Fibroblast of skin of scalp (primary cell): ENCODE data around the gene SCN8A.

Source experiments
- DNase-seq: peaks from one replicate; pipeline ENCODE4 v3.0.0-alpha.2; 2013

The SCN8A gene

DNA sequence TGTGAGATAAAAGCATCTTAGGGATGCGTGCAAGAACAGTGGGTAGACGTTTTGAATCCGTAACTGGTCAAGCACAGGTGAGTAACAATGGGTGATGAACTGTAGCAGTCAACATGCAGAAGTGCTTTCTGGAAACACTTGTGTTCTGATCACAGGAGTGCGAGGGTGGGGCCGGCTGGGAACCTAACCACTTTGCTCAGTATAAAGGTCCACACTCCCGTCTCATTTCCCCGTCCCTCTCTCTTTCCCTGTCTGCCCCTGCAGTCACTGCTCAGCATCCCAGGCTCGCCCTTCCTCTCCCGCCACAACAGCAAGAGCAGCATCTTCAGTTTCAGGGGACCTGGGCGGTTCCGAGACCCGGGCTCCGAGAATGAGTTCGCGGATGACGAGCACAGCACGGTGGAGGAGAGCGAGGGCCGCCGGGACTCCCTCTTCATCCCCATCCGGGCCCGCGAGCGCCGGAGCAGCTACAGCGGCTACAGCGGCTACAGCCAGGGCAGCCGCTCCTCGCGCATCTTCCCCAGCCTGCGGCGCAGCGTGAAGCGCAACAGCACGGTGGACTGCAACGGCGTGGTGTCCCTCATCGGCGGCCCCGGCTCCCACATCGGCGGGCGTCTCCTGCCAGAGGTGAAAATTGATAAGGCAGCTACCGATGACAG is 130.4 kb downstream of the SCN8A start:
- DNase-seq: no peak

DNA sequence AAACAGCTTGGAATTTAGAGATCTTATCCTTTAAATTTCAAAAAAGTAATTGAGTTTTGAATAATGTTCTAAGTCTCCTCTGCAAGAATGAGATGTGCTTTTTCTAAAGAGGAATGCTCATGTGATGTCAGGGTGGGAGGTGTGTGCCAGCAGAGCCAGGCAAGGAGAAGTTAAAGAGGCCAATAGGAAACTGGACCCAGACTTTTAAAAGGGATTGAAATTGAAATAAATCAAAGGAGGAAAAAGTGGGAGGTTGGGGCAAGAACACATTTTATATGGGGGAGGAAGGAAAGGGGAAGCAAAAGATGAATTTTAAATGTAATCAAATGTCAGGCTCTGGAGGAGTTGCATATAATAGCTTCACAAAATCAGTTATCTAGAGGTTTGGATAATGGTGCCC is 131.4 kb downstream of the SCN8A start:
- DNase-seq: no peak

DNA sequence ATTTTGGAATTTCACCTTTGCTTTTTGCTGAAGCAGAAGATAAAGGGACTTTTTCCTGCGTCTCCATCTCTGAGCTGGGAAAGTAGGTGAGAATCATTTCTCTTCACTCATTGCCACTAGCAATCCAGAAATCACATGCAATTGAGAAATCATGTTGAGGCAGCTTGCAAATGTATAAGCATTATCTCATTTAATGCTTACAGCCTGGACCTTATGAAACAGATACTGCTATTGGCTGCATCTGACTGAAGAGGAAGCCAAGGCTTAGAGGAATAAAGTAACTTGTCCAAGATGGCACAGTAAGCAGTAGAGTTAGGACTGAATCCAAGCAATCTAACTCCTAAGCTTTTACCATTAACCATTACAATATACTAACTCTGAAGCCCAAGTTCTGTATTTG is 135.1 kb downstream of the SCN8A start:
- no peak for DNase-seq

DNA sequence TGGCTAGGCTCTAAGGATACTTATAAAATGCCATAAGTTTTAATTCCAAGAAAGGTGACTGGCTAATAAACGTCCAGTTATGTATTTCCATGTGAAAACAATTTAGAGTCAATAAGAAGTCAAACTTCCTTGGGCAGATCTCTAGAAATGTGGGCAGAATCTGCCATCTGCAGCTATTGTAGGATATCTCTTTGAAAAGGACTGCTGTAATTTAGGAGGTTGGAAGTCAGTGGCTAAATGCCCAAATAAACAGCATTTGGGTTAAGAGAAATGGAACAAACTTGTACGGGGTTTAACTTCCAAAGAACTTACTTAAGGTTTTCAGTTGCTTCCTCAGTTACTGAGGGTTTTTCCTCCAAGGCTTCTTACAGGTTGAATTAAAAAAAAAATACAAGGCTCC is 135.9 kb downstream of the SCN8A start:
- DNase-seq: no peak

DNA sequence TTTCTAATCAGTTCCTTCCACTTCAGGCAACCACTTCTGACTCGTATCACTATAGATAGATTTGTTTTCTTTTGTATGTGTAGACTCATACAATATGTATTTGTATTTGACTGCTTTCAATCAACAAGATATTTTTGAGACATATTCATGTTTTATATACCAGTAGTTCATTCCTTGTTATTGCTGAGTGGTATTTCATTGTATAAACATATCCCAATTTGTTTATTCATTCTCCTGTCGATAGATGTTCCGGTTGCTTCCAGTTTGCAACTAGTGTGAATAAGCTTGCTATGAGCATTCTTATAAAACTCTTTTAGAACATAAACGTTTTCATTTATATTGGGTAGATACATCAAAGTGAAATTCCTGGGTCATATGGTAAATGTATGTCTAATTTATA is 138.3 kb downstream of the SCN8A start:
- DNase-seq: no peak

DNA sequence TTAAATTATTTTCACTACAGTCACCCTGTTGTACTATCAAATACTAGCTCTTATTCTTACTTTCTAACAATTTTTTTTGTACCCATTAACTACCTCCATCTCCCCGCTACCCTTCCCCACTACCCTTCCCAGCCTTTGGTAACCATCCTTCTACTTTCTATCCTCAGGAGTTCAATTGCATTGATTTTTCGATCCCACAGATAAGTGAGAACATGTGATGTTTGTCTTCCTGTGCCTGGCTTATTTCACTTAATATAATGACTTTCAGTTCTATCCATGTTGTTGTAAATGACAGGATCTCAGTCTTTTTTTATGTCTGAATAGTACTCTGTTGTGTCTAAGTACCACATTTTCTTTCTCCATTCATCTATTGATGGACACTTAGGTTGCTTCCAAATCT is 139.7 kb downstream of the SCN8A start:
- DNase-seq: no peak

DNA sequence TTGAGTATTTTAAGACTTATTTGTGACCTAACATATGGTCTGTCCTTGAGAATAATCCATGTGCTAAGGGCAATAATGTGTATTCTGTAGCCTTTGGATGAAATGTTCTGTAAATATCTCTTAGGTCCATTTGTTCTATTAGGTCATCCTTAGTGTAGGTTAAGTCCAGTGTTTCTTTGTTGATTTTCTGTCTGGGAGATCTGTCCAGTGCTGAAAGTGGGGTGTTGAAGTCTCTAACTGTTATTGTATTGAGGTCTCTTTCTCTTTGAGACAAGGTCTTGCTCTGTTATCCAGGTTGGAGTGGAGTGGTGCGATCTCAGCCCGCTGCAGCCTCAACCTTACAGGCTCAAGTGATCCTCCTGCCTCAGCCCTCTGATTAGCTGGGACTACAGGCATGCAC is 149.5 kb downstream of the SCN8A start:
- no peak for DNase-seq

DNA sequence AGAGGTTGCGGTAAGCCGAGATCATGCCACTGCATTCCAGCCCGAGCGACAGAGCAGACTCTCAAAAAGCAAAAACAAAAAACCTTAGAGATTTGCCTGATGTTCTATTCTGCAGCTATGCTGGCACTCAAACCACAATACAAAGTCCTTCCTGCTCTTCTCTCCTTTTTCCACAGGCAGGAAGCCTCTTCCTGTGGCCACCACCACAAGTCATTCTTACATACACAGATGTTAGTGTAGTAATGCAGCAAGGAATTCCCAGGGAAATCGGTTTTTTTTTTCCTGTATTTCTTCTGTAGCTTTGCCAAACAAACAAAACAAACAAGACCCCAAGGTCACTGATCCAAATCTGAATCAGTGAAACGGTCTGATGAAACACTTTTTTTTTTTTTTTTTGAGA is 153.2 kb downstream of the SCN8A start:
- peak; percentile 11 for DNase-seq

DNA sequence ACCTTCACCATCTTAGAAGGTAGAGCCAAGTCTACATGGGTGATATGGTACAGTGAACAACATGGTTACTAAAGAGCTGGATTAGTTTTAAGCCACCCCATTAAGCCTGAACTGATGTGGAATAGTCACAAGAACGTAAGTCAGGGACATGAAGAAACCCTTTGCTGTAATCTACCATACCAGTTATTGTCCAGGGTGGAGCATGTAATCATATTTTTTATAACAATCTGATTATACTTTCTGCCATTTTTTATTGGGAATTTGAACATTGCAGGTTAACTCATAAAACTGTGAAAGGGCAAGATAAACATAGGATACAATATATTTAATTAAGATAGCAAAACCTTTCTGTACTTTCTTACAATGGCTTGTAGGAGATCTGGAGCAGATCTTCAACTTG is 153.9 kb downstream of the SCN8A start:
- no peak for DNase-seq

DNA sequence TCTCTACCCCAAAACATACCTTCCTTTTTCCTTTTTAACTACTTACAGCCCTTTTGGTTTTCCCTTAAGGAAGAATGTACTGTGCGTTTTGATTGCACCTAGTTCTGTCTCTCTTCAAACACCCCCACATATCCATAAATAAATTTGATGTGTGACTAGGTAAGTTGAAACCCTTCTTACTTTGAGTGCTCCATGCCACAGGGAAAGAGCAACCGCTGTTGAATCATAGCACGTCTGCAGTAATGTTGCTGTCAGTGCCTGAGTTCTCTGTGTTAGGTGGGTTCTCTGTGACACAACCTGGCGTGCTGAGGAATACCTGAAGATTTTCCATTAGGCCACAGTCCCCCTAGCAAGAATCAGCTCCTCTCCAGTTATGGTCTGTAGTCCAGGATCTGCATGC is 155.4 kb downstream of the SCN8A start:
- DNase-seq: no peak

DNA sequence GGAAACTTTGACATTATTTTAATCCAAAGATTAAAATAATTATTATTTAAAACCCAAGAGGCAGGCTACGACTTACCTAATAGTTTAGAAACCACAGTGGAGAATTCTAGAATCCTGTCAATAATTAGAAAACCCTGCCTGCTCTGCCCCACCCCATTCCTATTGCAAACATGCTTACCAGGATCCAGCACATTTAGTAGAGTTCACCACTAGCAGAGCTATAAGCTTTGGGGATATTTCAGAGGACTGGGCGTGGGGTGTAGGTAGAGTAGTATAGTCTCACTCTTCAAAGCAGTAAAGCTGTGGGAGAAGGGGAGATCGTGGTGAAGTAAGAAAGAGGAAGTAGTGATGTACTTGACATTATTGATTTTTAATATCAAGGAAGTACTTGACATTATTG is 157.2 kb downstream of the SCN8A start:
- no peak for DNase-seq

DNA sequence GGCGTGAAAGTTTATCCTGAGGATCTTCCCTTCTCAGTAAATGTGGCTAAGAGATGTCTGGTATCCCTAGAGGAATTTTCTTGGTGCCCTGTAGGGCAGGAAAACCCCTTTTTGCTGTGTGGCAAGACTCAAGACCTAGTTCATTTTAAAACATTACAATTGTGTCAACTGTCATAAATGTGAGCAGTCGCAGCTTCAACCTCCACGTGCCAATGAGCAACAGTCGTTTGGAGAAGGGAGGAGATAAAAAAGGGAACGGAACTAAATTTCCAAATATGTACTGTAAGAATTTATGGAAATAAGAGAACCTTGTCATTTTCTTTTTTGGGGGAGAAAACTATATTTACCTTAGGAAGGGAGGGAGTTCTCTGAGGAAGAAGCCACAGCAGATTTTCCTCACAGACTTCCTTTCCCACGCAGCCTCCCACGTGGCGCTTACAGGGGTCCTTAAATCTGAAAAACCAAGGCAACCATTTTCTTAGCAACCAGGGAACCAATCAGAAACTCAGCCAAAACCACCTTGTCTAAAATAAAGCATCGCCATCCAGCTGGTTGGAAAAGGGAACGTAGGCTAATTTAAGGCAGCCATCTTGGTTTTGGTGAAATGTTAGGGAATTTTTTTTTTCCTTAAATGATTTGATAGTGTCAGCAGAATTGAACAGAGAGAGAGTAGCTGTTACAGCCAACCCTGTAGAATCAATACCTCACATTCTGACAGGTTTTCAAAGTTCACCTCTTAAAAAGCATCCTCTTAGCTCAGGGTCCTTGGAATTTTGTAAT is 158.4 kb downstream of the SCN8A start:
- DNase-seq: no peak

DNA sequence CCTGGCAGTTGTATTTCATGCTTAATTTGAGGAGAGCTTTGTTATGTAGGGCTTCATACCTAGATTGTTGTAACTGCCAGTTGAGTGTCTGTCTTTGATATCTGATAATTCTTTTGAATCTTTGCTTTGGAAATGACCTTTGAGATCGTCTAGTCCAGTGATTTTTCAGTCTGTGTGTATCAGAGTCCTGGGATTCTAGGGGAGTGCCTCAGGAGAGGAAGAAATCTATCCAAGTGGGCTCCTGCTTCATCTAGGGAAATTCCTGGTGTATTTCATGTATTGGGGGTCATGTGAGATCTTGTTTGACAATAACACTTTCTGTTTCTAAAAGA is 158.9 kb downstream of the SCN8A start:
- no peak for DNase-seq

DNA sequence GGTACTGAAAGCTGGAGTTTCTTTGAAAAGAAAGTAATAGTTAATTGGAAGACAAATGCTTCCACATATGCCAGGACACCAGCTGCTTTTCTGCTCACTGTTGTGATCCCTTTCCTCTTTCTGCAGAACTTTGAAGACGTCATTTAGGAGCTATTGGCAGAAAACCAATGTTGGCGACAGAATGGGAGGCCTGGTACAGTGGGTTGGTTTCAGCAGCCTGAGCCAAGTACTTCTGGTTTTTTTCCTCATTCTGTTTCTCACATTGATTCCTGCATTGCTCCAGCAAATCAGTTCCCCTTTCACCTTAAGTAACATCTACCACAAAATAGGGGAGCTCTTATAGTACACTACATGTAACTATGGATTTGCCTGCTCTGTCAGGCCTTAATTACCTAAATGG is 160.6 kb downstream of the SCN8A start:
- DNase-seq: no peak

DNA sequence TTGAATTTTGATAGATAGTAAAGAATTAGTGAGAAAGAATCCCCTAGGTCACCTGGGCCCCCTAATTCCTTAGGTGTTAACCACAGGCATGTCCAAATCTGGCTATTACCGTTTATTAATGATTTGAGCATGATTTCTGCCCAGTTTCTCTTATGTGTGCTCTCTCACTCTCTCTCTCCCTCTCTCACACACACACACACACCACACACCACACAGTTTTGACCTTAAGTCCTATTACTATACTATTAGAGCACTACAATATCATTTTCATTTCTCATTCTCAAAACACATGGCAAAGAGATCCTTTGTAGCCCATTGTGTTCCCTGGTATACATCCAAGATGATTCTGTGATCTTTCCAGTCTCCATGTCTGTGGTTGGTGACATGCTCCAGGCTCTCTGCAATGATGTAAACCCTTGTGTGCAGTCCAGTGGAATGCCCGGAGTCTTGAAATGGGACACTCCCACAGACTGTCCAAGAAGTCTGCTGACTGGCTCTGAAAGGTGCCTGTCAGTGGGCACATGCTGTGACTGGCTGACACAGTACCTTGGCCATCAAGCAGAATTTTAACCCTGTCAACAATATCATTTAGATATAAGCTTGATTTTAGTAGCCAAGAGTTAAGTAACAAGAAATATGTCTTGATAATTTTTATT is 161.3 kb downstream of the SCN8A start:
- peak; percentile 87 for DNase-seq

DNA sequence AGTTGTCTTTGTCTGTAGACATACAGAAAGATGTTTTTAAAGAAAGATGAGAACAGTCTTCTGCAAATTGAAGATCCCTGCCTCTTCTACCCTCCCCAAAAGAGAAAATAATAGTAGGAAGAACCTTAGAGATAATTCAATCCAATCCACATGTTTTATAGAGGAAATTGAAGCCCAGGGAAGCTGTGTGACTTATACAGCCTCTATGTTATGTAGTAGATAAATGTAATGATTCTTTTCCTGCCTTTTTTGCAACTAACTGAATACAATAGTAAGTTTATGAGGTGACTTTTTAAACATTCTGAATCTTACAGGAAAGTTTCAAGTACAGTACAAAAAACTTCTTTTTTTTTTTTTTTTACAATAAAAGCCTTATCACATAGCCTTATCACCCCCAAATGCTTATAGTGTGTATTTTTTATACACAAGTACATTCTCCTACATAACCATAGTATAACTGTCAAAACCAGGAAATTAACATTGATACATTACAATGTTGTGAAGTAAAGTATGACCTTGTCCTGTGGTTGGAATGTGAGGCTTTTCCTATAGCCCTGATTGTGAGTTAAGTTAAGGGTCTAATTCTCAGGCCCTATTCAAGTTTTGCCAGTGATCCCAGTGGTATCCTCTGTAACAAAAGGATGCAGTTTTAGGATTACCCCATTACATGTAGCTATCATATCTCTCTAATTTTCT is 163.1 kb downstream of the SCN8A start:
- DNase-seq: no peak

DNA sequence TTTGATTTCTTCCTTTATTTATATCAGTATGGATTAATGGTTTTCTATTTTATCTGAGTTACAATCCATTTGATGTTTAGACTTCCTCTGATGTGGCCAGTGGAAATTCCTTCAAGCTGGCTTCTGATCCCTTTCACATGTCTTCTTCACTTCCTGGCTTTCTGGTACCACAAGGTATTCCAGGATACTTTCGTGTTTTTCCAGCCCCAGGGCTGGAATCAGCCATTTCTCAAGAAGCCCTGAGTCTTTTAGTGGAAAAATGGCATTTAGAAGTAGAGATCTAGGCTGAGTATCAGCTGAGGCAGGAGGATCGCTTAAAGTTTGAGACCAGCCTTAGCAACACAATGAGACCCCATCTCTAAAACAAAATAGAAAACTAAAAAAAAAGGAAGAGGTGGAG is 164.2 kb downstream of the SCN8A start:
- DNase-seq: no peak

DNA sequence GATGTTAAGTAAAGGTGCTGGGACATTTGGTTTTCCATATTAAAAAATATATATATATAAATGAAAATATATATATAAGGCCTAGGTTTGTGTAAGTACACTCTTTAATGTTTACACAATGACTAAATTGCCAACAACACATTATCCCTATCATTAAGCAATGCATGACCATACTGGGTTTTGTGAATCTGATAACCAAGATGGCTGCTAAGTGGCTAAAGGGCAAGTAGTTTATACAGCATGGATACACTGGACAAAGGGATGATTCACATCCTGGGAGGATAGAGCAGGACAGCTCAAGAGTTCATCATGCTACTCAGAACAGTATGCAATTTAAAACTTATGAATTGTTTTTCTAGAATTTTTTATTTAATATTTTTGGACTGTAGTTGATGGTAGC is 168.1 kb downstream of the SCN8A start:
- peak; percentile 5 for DNase-seq

DNA sequence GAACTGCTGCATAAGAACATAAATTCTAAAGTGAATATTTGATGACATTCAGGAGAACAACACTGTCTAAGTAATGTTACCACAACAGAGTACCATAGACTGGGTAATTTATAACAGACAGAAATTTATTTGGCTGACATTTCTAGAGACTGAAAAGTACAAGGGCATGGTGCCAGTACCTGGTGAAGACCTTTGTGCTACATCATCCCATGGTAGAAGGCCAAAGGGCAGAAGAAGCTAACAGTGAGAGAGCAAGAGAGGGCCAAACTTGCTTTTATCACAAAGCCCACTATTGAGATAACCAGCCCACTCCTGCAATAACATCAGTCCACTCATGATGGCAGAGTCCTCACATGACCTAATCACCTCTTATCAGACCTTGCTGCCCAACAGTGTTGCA is 168.7 kb downstream of the SCN8A start:
- DNase-seq: no peak

DNA sequence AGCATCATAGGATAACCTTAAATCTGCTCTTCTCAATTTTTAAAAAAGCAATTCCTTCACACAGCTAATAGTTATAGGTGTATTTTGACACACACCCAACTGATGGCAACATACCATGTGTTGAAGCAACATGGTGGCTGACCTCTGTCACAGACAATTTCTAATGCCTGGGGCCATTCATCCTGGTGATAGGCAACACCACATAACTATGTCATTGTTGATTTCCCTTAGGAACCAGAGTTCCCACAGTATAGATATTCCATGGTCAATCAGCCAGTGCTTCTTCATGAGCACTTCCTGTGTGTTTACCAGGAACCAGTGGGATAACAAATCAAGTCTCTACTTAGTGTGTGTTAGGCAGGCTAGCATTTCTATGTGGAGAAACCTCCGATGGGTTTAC is 169.2 kb downstream of the SCN8A start:
- DNase-seq: no peak

DNA sequence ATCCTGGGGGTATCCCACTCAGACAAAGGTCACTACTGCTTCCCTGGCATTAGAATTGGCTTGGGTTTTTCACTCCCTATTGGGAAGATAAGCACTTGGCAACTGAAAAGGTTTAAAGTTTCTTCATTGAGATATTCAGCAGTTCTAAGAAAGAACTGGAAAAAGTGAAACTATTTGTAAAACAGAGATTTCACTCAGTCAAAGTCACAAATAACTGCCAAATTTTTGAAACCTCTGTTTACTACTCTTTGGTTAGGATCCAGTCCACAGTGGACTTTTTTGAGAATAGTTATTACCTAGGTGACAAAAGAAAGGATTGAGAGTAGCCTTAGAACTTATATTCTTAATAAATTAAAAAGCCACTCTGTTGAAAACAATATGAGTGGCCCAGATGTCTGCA is 172.7 kb downstream of the SCN8A start:
- DNase-seq: no peak

DNA sequence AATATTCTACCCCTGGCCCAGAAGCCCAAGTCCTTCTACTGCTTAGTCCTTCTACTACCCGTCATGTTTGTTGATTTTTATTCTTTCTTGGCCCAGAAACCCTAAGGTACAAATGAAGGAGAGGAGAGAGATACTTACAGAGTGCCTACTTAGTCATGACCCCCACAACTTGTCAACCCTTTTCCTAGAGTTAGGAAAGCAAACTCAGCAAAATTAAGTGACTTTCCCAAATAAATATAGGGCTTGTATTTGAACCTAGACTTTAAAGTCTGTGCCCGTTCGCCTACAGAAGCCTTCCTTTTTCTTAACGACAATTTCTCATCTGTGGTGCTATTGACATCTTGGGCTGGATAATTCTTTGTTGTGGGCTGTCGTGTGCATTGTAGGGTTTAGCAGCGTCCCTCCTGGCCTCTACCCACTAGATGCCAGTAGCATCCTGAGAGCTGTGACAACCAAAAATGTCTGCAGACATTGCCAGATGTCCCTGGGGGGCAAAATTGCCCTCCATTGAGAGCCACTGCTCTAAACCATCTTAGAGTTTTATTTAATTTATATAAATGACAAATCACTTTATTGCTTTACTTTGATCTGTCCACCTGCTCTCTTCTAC is 175.1 kb downstream of the SCN8A start:
- DNase-seq: no peak

DNA sequence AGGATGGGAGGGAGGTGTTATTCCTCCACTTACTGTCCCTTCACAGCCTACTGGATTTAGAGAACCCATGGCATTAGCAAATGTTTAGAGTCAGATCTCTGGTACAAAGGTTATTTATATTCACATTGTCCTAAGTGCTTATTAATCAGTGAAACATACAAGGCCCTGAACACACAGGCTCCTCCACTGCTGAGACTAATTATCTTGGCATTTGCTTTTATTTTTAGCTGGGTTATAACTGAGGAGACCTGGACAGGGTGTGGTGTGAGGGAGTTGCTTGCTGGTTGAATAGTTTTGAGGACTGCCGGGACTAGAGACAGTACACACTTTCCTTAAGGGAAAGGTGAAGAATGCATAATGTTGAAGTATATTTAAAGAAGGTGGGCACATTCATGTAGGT is 180.0 kb downstream of the SCN8A start:
- no peak for DNase-seq
